Measurements from ENCODE around the gene NEURL4. TPM values are rescaled to one million over a fixed set of nuclear protein-coding genes. Genes with fewer than 3 reads are reported as not detected.
A peak's percentile ranks its signal among the peaks of the same experiment; 100 is the strongest.

Gene NEURL4
- total RNA-seq, 1 donor from 2014 or later: 59.6 TPM

- Mint-ChIP-seq H3K9me3 (no peaks in the 10 kb centered on the region), H3K27me3 (peaks cover 32% of the 10 kb centered on the region), H3K4me1 (peaks cover 10% of the 10 kb centered on the region), H3K36me3 (ENCODE audit: low read depth) (no peaks in the 10 kb centered on the region), H3K4me3 (peak overlapping the region; percentile 84), H3K27ac (peak overlapping the region; percentile 76)
- intact Hi-C loops (cut with micrococcal nuclease): loop anchor here (1.0 to 2.0 kb wide), 5 partner anchors 16 to 156 kb away; partner anchors contain the start of genes CLDN7, EIF5A and KCTD11
- peak; percentile 93 for DNase-seq
Observed at GRCh38 chr17:7280519-7281073, 48.5 kb downstream of the NEURL4 start.

- Mint-ChIP-seq H3K36me3 (ENCODE audit: low read depth) (no peaks in the 10 kb centered on the region), H3K4me3 (no peak overlapping the region), H3K9me3 (no peaks in the 10 kb centered on the region), H3K4me1 (peaks cover 10% of the 10 kb centered on the region), H3K27me3 (peaks cover 32% of the 10 kb centered on the region), H3K27ac (no peak overlapping the region)
- no peak for DNase-seq
- intact Hi-C loops (cut with micrococcal nuclease): no loop called here
Observed at GRCh38 chr17:7279448-7279847, 49.7 kb downstream of the NEURL4 start.

GRCh38 chr17:7266784-7267183, 62.4 kb downstream of the NEURL4 start:
- H3K27me3 Mint-ChIP-seq: peaks cover 38% of the 10 kb centered on the region

More at GRCh38 chr17:7266784-7267183, 62.4 kb downstream of the NEURL4 start:
- DNase-seq: no peak
- Mint-ChIP-seq H3K27ac (no peak overlapping the region), H3K4me1 (peaks cover 18% of the 10 kb centered on the region), H3K36me3 (ENCODE audit: low read depth) (peaks cover 3% of the 10 kb centered on the region), H3K4me3 (no peak overlapping the region), H3K9me3 (no peaks in the 10 kb centered on the region)
- intact Hi-C loops (cut with micrococcal nuclease): no loop called here

Other genes with a start within 250 kb of the NEURL4 start
- not detected in 2 replicates for gene CLEC10A, start 249.1 kb downstream of the NEURL4 start, total RNA-seq
- gene ASGR2, start 214.5 kb downstream of the NEURL4 start, total RNA-seq: not detected in 2 replicates
- 1.8 and 1.9 TPM in 2 replicates for gene ASGR1, start 150.0 kb downstream of the NEURL4 start, total RNA-seq
- 12.4 and 14.0 TPM in 2 replicates for gene DLG4, start 109.5 kb downstream of the NEURL4 start, total RNA-seq
- 244 and 267 TPM in 2 replicates for gene ACADVL, start 109.4 kb downstream of the NEURL4 start, total RNA-seq
- 71.1 and 77.7 TPM in 2 replicates for gene DVL2, start 94.8 kb downstream of the NEURL4 start, total RNA-seq
- 46.2 and 51.7 TPM in 2 replicates for gene PHF23, start 89.9 kb downstream of the NEURL4 start, total RNA-seq
- 124 and 126 TPM in 2 replicates for gene GABARAP, start 86.9 kb downstream of the NEURL4 start, total RNA-seq
- gene CTDNEP1, start 77.6 kb downstream of the NEURL4 start, total RNA-seq: 188 and 190 TPM in 2 replicates
- gene ELP5, start 77.1 kb downstream of the NEURL4 start, total RNA-seq: 74.3 and 76.8 TPM in 2 replicates
- gene CLDN7, start 66.9 kb downstream of the NEURL4 start, total RNA-seq: 0.31 and 0.40 TPM in 2 replicates
- gene SLC2A4, start 47.6 kb downstream of the NEURL4 start, total RNA-seq: 0.17 and 0.37 TPM in 2 replicates
- gene YBX2, start 34.7 kb downstream of the NEURL4 start, total RNA-seq: 0.21 and 0.33 TPM in 2 replicates
- 1,303 and 1,327 TPM in 2 replicates for gene EIF5A, start 21.7 kb downstream of the NEURL4 start, total RNA-seq
- 51.5 and 56.2 TPM in 2 replicates for gene GPS2, start 14.0 kb downstream of the NEURL4 start, total RNA-seq
- 262 and 275 TPM in 2 replicates for gene ACAP1, start 7.2 kb upstream of the NEURL4 start, total RNA-seq
- 7.0 and 7.6 TPM in 2 replicates for gene KCTD11, start 22.8 kb upstream of the NEURL4 start, total RNA-seq
- gene TMEM95, start 25.8 kb upstream of the NEURL4 start, total RNA-seq: not detected in 2 replicates
- gene TNK1, start 51.8 kb upstream of the NEURL4 start, total RNA-seq: 5.3 and 5.5 TPM in 2 replicates
- gene PLSCR3, start 65.2 kb upstream of the NEURL4 start, total RNA-seq: 75.5 and 79.8 TPM in 2 replicates
- gene TMEM256, start 74.8 kb upstream of the NEURL4 start, total RNA-seq: 47.4 and 59.3 TPM in 2 replicates
- 2.9 and 3.0 TPM in 2 replicates for gene NLGN2, start 78.5 kb upstream of the NEURL4 start, total RNA-seq
- gene SPEM1, start 91.0 kb upstream of the NEURL4 start, total RNA-seq: not detected in 2 replicates
- gene SPEM2, start 96.3 kb upstream of the NEURL4 start, total RNA-seq: not detected in 2 replicates
- gene SPEM3, start 99.5 kb upstream of the NEURL4 start, total RNA-seq: not detected in 2 replicates
- 12.8 and 12.9 TPM in 2 replicates for gene TMEM102, start 106.1 kb upstream of the NEURL4 start, total RNA-seq
- 9.4 and 9.5 TPM in 2 replicates for gene FGF11, start 110.2 kb upstream of the NEURL4 start, total RNA-seq
- 6.1 and 7.2 TPM in 2 replicates for gene CHRNB1, start 115.7 kb upstream of the NEURL4 start, total RNA-seq
- 16.0 and 16.1 TPM in 2 replicates for gene ZBTB4, start 150.3 kb upstream of the NEURL4 start, total RNA-seq
- not detected in 2 replicates for gene SLC35G6, start 152.1 kb upstream of the NEURL4 start, total RNA-seq
- 226 and 230 TPM in 2 replicates for gene POLR2A, start 155.0 kb upstream of the NEURL4 start, total RNA-seq
- gene TNFSF12, start 219.7 kb upstream of the NEURL4 start, total RNA-seq: 21.5 and 21.8 TPM in 2 replicates
- gene TNFSF13, start 229.4 kb upstream of the NEURL4 start, total RNA-seq: 2.4 and 3.5 TPM in 2 replicates
- 89.7 and 93.0 TPM in 2 replicates for gene SENP3, start 232.6 kb upstream of the NEURL4 start, total RNA-seq

Data from activated CD4-positive, alpha-beta T cell treated with anti-CD3 and anti-CD28 coated beads, Interleukin-2, amount 10 ng/mL, durations not matched to agents 24 days and 14 days (primary cell).